ENCODE measurements around the gene CEP295NL. TPM values are rescaled to one million over a fixed set of nuclear protein-coding genes. Genes with fewer than 3 reads are reported as not detected.
A peak's percentile ranks its signal among the peaks of the same experiment; 100 is the strongest.

The CEP295NL gene
- total and polyA plus RNA-seq, 2 of the 13 experiments (the other 11 are each of a cell fraction or from before 2014, with no cell fraction given), result not detected

GRCh38 chr17:78883089-78883532 lies 19.9 kb downstream of the CEP295NL start (continued):
- TF ChIP-seq ZBTB40 (IDR thresholded peaks at IDR 0.05) (peak; percentile 30; the same call in 1 of the 2 replicates), ZBTB40 (CRISPR knock-in tag; IDR thresholded peaks at IDR 0.05) (no peak), ZNF703 (CRISPR knock-in tag; IDR thresholded peaks at IDR 0.05; ENCODE audit: borderline replicate concordance) (no peak), PHB2 (IDR thresholded peaks at IDR 0.05; ENCODE audit: partially characterized antibody) (no peak), NR2F6 (IDR thresholded peaks at IDR 0.05) (no peak), NR2F6 (CRISPR knock-in tag; IDR thresholded peaks at IDR 0.05) (peak; percentile 36), ZC3H4 (CRISPR knock-in tag; IDR thresholded peaks at IDR 0.05; ENCODE audit: borderline replicate concordance) (no peak), HIVEP1 (CRISPR knock-in tag; IDR thresholded peaks at IDR 0.05) (peak; percentile 60), EP300 (IDR thresholded peaks at IDR 0.05; ENCODE audit: low read depth in 2 of 2, low read length in 2 of 2) (peak in 1 of 2 experiments; percentile 44; a peak in 1 of 4 replicates), EP300 (CRISPR knock-in tag; IDR thresholded peaks at IDR 0.05; ENCODE audit: borderline replicate concordance) (0 out of 2 replicates have a peak, but pooled peaks have one; percentile 62), FOXA3 (CRISPR knock-in tag; IDR thresholded peaks at IDR 0.05) (peak; percentile 20; the same call in 1 of the 2 replicates), FOXK1 (CRISPR knock-in tag; IDR thresholded peaks at IDR 0.05; ENCODE audit: borderline replicate concordance, low read depth) (0 out of 2 replicates have a peak, but pooled peaks have one; percentile 5), KLF15 (CRISPR knock-in tag; IDR thresholded peaks at IDR 0.05; ENCODE audit: borderline replicate concordance) (peak; percentile 32; the same call in 1 of the 2 replicates), E2F5 (CRISPR knock-in tag; conservative IDR thresholded peaks at IDR 0.05) (no peak), IKZF5 (CRISPR knock-in tag; IDR thresholded peaks at IDR 0.05) (peak; percentile 46), PCBP1 (IDR thresholded peaks at IDR 0.05; ENCODE audit: borderline replicate concordance, low read depth, low read length) (no peak), MAFF (IDR thresholded peaks at IDR 0.05; ENCODE audit: low read depth, low read length) (no peak), MED8 (CRISPR knock-in tag; IDR thresholded peaks at IDR 0.05; ENCODE audit: insufficient replicate concordance) (peak; percentile 36), ZNF639 (CRISPR knock-in tag; conservative IDR thresholded peaks at IDR 0.05) (no peak)

Data from HepG2 (cell line).